HepG2 (cell line): ENCODE results near the gene ABCA2. TPM values are rescaled to one million over a fixed set of nuclear protein-coding genes. Genes with fewer than 3 reads are reported as not detected.

Source experiments
- ATAC-seq: fragments of 200-7000 bp; cut with Tn5 transposase; 3 replicates; pipeline ENCODE4 v1.9.1; 2020; ENCODE audit warnings: mild to moderate bottlenecking, moderate library complexity
- BruUV-seq: library from RNA; stranded (reverse); fragments of 400-500 nt; replicated peaks from 2 replicates; lab custom pipeline; 2021; lab: Mats Ljungman, UMichigan
- CTCF ChIA-PET: fragments of 300-600 bp; formaldehyde crosslinking; extraction: SDS; loops from one replicate; lab custom pipeline; 2021; ENCODE audit warnings: low total read pairs, inconsistent platforms, low intra/inter-chr PET ratio; lab: Yijun Ruan, JAX
- POLR2A ChIA-PET: fragments of 350-600 bp; sonication (Branson Sonifier 250); formaldehyde crosslinking; loops from one replicate; lab custom pipeline; 2020; ENCODE audit warnings: antibody characterized with exemption, inconsistent platforms; lab: Yijun Ruan, JAX
- DNase-seq: peaks from one replicate; pipeline ENCODE4 v3.0.0-alpha.2; 2015; ENCODE audit warnings: low spot score
- FAIRE-seq: peaks from 3 replicates; lab custom pipeline; 2011; peaks lifted over from hg19 to GRCh38; lab: Jason Lieb, UNC
- H2AFZ ChIP-seq: one replicate; pipeline ENCODE4 v1.6.1; 2011; ENCODE audit warnings: low read length, inconsistent platforms
- H3K27ac ChIP-seq: fragments of 300-600 bp; 3 replicates; pipeline ENCODE4 v1.8.0; 2011; ENCODE audit warnings: mixed run types, mild to moderate bottlenecking, mixed read lengths, low read length, inconsistent platforms; ENCODE audit not compliant: insufficient read depth; ENCODE audit errors: extremely low read length
- H3K27me3 ChIP-seq, 2 experiments: fragments of 200-600 bp in 1 of 2; 2 replicates in 1 of 2; 3 replicates in 1 of 2; pipeline versions ENCODE4 v1.6.0 to v1.8.0; 2011; ENCODE audit warnings: low read length in 2 of 2, mild to moderate bottlenecking in 2 of 2, moderate library complexity in 2 of 2, inconsistent platforms in 1 of 2; ENCODE audit not compliant: insufficient read depth in 2 of 2, control insufficient read depth in 1 of 2
- H3K36me3 ChIP-seq, 2 experiments: fragments of 200-600 bp in 1 of 2; replicated peaks in 1 of 2; 2 replicates in 1 of 2; 3 replicates in 1 of 2; pipeline versions ENCODE4 v1.5.1 to v1.8.0; 2011; ENCODE audit warnings: low read length in 2 of 2, inconsistent platforms in 1 of 2; ENCODE audit not compliant: insufficient read depth in 2 of 2, control insufficient read depth in 1 of 2
- H3K4me1 ChIP-seq: 2 replicates; pipeline ENCODE4 v1.5.1; 2012; ENCODE audit warnings: low read length, inconsistent platforms; ENCODE audit not compliant: insufficient read depth
- H3K4me2 ChIP-seq: 2 replicates; pipeline ENCODE4 v1.6.0; 2011; ENCODE audit warnings: low read depth, low read length, inconsistent platforms
- H3K4me3 ChIP-seq, 3 experiments: fragments of 200-600 bp in 1 of 3; sonication (generic), shearing (Covaris generic) in 1 of 3; replicated peaks in 1 of 3; 2 replicates each; pipeline ENCODE4 v1.5.1; 2011 to 2016; ENCODE audit warnings: low read length in 3 of 3, inconsistent platforms in 2 of 3, low read depth in 2 of 3, mild to moderate bottlenecking in 2 of 3, control low read depth in 1 of 3, mixed read lengths in 1 of 3; ENCODE audit not compliant: insufficient read depth in 1 of 3
- H3K79me2 ChIP-seq: one replicate; pipeline ENCODE4 v1.6.1; 2011; ENCODE audit warnings: low read length, inconsistent platforms; ENCODE audit not compliant: insufficient read depth
- H3K9ac ChIP-seq: 2 replicates; pipeline ENCODE4 v1.6.0; 2011; ENCODE audit warnings: mild to moderate bottlenecking, low read depth, low read length, inconsistent platforms; ENCODE audit not compliant: insufficient read depth
- H3K9me3 ChIP-seq: 2 replicates; pipeline ENCODE4 v1.5.1; 2012; ENCODE audit warnings: mild to moderate bottlenecking, low read length
- H4K20me1 ChIP-seq: 2 replicates; pipeline ENCODE4 v1.6.0; 2011; ENCODE audit warnings: inconsistent platforms, mild to moderate bottlenecking, low read length, moderate library complexity; ENCODE audit not compliant: insufficient read depth
- DR1 ChIP-seq: sonication (generic); formaldehyde crosslinking; IDR thresholded peaks from 2 replicates; pipeline ENCODE4 v1.8.0; 2021; ENCODE audit warnings: mild to moderate bottlenecking, missing genetic modification reagents, inconsistent platforms
- MIXL1 ChIP-seq: IDR thresholded peaks from 2 replicates; pipeline ENCODE4 v1.6.1; 2016
- MTF1 ChIP-seq: sonication (generic); formaldehyde crosslinking; IDR thresholded peaks from 2 replicates; pipeline ENCODE4 v1.5.0; 2020; ENCODE audit warnings: missing genetic modification reagents
- NCOR1 ChIP-seq: fragments of 200-600 bp; sonication (generic); IDR thresholded peaks from 2 replicates; pipeline ENCODE4 v1.7.0; 2017; ENCODE audit warnings: antibody characterized with exemption, low read length, borderline replicate concordance
- REPIN1 ChIP-seq: sonication (generic); formaldehyde crosslinking; IDR thresholded peaks from 2 replicates; pipeline ENCODE4 v1.8.0; 2022; ENCODE audit warnings: missing genetic modification reagents, low read depth, mild to moderate bottlenecking, borderline replicate concordance
- RFX3 ChIP-seq: IDR thresholded peaks from 2 replicates; pipeline ENCODE4 v1.6.1; 2016; ENCODE audit warnings: missing biosample characterization, missing genetic modification reagents
- YY1 ChIP-seq: IDR thresholded peaks from 2 replicates; pipeline ENCODE4 v1.6.1; 2011; ENCODE audit warnings: low read length, low read depth, moderate library complexity, mild to moderate bottlenecking; ENCODE audit not compliant: insufficient read depth, insufficient replicate concordance
- ZFY ChIP-seq: sonication (generic); formaldehyde crosslinking; IDR thresholded peaks from 2 replicates; pipeline ENCODE4 v1.4.0; 2020; ENCODE audit warnings: missing genetic modification reagents
- ZIK1 ChIP-seq: sonication (generic); formaldehyde crosslinking; IDR thresholded peaks from 2 replicates; pipeline ENCODE4 v1.5.0; 2020; ENCODE audit warnings: mild to moderate bottlenecking, low read depth, missing genetic modification reagents, borderline replicate concordance
- ZNF460 ChIP-seq: sonication (generic); formaldehyde crosslinking; IDR thresholded peaks from 2 replicates; pipeline ENCODE4 v1.5.1; 2020; ENCODE audit warnings: missing genetic modification reagents, mild to moderate bottlenecking, borderline replicate concordance
- ZNF557 ChIP-seq: sonication (generic); formaldehyde crosslinking; IDR thresholded peaks from 2 replicates; pipeline ENCODE4 v1.4.0; 2020; ENCODE audit warnings: missing genetic modification reagents
- ZNF709 ChIP-seq: sonication (generic); formaldehyde crosslinking; IDR thresholded peaks from 2 replicates; pipeline ENCODE4 v1.5.0; 2020; ENCODE audit warnings: mild to moderate bottlenecking, missing genetic modification reagents
- ZSCAN29 ChIP-seq: sonication (generic); formaldehyde crosslinking; conservative IDR thresholded peaks from 2 replicates; pipeline ENCODE4 v1.4.0; 2020; ENCODE audit warnings: mild to moderate bottlenecking, missing genetic modification reagents
- WGBS: methylation state at CpG from one replicate; pipeline ENCODE4 v1.1.6; 2017; ENCODE audit warnings: low lambda C conversion rate; 5-methylcytosine and 5-hydroxymethylcytosine counted together
- in situ Hi-C: cut with HindIII; loops from 2 replicates; pipeline ENCODE4 v1.10.0; 2017; ENCODE audit warnings: low pct_unique_long_range_greater_than_20kb; ENCODE audit not compliant: extremely low pct_ligation_motif_present
- intact Hi-C: fragments of 100-400 bp; cut with micrococcal nuclease; formaldehyde crosslinking; loops from one replicate; pipeline ENCODE4 v1.10.0; 2022; ENCODE audit not compliant: unreplicated experiment
- polyA plus RNA-seq, 8 experiments: library from polyadenylated mRNA; depleted of rRNA in 3 of 8; stranded (reverse) in 7 of 8; unstranded in 1 of 8; fragments of >200 nt; fragmentation: Illumina TruSeq in 4 of 8; extraction: Trizol in 4 of 8; gene quantifications; 2 replicates each; pipeline versions ENCODE4 v1.2.1 to v1.2.3, GENCODE V29; 2011 to 2016; ENCODE audit warnings: low read depth in 4 of 8, missing spikeins in 1 of 8, mixed read lengths in 1 of 8; ENCODE audit not compliant: insufficient read depth in 1 of 8
- total RNA-seq, 5 experiments: library from RNA; depleted of rRNA; stranded (reverse); fragments of >200 nt; fragmentation: Illumina TruSeq; extraction: Trizol; gene quantifications; 2 replicates each; pipeline ENCODE4 v1.2.3, GENCODE V29; 2016; ENCODE audit warnings: low read depth in 1 of 5
- TF ChIP-seq, protein P1 (sequence below): sonication (generic); formaldehyde crosslinking; IDR thresholded peaks from 2 replicates; pipeline ENCODE4 v1.9.0; 2021; ENCODE audit warnings: missing genetic modification reagents, mild to moderate bottlenecking, borderline replicate concordance
- TF ChIP-seq, protein P2 (sequence below): sonication (generic); formaldehyde crosslinking; IDR thresholded peaks from 2 replicates; pipeline ENCODE4 v1.9.0; 2022; ENCODE audit warnings: missing genetic modification reagents, mild to moderate bottlenecking, borderline replicate concordance
- TF ChIP-seq, protein P3 (sequence below): sonication (generic); formaldehyde crosslinking; IDR thresholded peaks from 2 replicates; pipeline ENCODE4 v1.4.0; 2020; ENCODE audit warnings: mild to moderate bottlenecking, missing genetic modification reagents
- TF ChIP-seq, protein P4 (sequence below): sonication (generic); formaldehyde crosslinking; IDR thresholded peaks from 2 replicates; pipeline ENCODE4 v1.8.0; 2022; ENCODE audit warnings: missing genetic modification reagents, mild to moderate bottlenecking, moderate library complexity, borderline replicate concordance
- TF ChIP-seq, protein P5 (sequence below): sonication (generic); formaldehyde crosslinking; IDR thresholded peaks from 2 replicates; pipeline ENCODE4 v1.4.0; 2020; ENCODE audit warnings: missing genetic modification reagents

The ABCA2 gene
- total and polyA plus RNA-seq, 2 of the 13 experiments (the other 11 are each of a cell fraction or from before 2014, with no cell fraction given), result 2.9 to 19.2 TPM

DNA sequence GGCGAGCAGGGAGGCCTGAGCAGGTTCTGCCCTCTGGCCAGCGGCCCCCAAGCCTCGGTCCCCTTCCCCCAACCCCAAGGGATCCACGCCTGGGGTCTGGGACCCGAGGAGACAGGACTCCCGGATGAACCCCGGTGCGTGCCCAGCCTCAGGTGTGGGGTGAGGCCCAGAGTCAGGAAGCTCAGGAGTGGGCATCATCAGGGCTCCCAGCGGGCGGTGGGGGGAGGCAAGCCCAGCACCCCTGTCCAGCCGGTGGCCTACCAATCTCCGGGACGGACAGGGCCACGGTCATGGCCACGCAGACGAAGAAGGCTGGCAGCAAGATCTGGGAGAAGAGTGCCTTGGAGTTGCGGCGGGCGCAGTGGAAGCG is 14.5 kb downstream of the ABCA2 start:
- H3K27ac ChIP-seq, result no peak overlapping the region
- BruUV-seq, result no TSS peak
- 80% methylated on average over 2 of the region's 20 CpGs for WGBS
- H3K27me3 ChIP-seq, result no peaks in the 10 kb centered on the region
- H2AFZ ChIP-seq, result no peak overlapping the region
- ATAC-seq, result no peak
- no peak overlapping the region for H3K4me3 ChIP-seq
- no peaks in the 10 kb centered on the region for H3K9me3 ChIP-seq
- no peak for DNase-seq
- CTCF ChIA-PET, result no interaction called here
- H4K20me1 ChIP-seq, result no peaks in the 10 kb centered on the region
- intact Hi-C loops, result no loop called here
- TF ChIP-seq, protein P1, sequence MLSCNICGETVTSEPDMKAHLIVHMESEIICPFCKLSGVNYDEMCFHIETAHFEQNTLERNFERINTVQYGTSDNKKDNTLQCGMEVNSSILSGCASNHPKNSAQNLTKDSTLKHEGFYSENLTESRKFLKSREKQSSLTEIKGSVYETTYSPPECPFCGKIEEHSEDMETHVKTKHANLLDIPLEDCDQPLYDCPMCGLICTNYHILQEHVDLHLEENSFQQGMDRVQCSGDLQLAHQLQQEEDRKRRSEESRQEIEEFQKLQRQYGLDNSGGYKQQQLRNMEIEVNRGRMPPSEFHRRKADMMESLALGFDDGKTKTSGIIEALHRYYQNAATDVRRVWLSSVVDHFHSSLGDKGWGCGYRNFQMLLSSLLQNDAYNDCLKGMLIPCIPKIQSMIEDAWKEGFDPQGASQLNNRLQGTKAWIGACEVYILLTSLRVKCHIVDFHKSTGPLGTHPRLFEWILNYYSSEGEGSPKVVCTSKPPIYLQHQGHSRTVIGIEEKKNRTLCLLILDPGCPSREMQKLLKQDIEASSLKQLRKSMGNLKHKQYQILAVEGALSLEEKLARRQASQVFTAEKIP (CRISPR knock-in tag), result no peak
- TF ChIP-seq ZSCAN29 (CRISPR knock-in tag), result no peak
- no peak for TF ChIP-seq DR1 (CRISPR knock-in tag)
- TF ChIP-seq, protein P2, sequence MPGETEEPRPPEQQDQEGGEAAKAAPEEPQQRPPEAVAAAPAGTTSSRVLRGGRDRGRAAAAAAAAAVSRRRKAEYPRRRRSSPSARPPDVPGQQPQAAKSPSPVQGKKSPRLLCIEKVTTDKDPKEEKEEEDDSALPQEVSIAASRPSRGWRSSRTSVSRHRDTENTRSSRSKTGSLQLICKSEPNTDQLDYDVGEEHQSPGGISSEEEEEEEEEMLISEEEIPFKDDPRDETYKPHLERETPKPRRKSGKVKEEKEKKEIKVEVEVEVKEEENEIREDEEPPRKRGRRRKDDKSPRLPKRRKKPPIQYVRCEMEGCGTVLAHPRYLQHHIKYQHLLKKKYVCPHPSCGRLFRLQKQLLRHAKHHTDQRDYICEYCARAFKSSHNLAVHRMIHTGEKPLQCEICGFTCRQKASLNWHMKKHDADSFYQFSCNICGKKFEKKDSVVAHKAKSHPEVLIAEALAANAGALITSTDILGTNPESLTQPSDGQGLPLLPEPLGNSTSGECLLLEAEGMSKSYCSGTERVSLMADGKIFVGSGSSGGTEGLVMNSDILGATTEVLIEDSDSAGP (CRISPR knock-in tag), result no peak
- no peak for TF ChIP-seq ZNF709 (CRISPR knock-in tag)
- no peak for TF ChIP-seq ZNF557 (CRISPR knock-in tag)
- TF ChIP-seq, protein P3, sequence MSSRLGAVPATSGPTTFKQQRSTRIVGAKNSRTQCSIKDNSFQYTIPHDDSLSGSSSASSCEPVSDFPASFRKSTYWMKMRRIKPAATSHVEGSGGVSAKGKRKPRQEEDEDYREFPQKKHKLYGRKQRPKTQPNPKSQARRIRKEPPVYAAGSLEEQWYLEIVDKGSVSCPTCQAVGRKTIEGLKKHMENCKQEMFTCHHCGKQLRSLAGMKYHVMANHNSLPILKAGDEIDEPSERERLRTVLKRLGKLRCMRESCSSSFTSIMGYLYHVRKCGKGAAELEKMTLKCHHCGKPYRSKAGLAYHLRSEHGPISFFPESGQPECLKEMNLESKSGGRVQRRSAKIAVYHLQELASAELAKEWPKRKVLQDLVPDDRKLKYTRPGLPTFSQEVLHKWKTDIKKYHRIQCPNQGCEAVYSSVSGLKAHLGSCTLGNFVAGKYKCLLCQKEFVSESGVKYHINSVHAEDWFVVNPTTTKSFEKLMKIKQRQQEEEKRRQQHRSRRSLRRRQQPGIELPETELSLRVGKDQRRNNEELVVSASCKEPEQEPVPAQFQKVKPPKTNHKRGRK, result no peak
- no peak for TF ChIP-seq REPIN1
- TF ChIP-seq NCOR1, result no peak
- TF ChIP-seq MIXL1, result no peak
- TF ChIP-seq, protein P4, sequence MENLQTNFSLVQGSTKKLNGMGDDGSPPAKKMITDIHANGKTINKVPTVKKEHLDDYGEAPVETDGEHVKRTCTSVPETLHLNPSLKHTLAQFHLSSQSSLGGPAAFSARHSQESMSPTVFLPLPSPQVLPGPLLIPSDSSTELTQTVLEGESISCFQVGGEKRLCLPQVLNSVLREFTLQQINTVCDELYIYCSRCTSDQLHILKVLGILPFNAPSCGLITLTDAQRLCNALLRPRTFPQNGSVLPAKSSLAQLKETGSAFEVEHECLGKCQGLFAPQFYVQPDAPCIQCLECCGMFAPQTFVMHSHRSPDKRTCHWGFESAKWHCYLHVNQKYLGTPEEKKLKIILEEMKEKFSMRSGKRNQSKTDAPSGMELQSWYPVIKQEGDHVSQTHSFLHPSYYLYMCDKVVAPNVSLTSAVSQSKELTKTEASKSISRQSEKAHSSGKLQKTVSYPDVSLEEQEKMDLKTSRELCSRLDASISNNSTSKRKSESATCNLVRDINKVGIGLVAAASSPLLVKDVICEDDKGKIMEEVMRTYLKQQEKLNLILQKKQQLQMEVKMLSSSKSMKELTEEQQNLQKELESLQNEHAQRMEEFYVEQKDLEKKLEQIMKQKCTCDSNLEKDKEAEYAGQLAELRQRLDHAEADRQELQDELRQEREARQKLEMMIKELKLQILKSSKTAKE (CRISPR knock-in tag), result no peak
- TF ChIP-seq ZFY (CRISPR knock-in tag), result no peak
- TF ChIP-seq ZNF460, result no peak
- TF ChIP-seq, protein P5, sequence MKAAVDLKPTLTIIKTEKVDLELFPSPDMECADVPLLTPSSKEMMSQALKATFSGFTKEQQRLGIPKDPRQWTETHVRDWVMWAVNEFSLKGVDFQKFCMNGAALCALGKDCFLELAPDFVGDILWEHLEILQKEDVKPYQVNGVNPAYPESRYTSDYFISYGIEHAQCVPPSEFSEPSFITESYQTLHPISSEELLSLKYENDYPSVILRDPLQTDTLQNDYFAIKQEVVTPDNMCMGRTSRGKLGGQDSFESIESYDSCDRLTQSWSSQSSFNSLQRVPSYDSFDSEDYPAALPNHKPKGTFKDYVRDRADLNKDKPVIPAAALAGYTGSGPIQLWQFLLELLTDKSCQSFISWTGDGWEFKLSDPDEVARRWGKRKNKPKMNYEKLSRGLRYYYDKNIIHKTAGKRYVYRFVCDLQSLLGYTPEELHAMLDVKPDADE (CRISPR knock-in tag), result no peak
- no peak for TF ChIP-seq RFX3 (CRISPR knock-in tag)
- TF ChIP-seq ZIK1 (CRISPR knock-in tag), result no peak
- TF ChIP-seq YY1, result no peak
- no peak for TF ChIP-seq MTF1 (CRISPR knock-in tag)
- POLR2A ChIA-PET, result no interaction called here
- no peak overlapping the region for H3K4me2 ChIP-seq
- H3K79me2 ChIP-seq, result no peaks in the 10 kb centered on the region
- peaks cover 1 to 2% of the 10 kb centered on the region in 2 experiments; a peak in 1 of 5 replicates for H3K36me3 ChIP-seq
- in situ Hi-C loops, result no loop called here
- no peak for FAIRE-seq
- no peak overlapping the region for H3K9ac ChIP-seq
- H3K4me1 ChIP-seq, result no peaks in the 10 kb centered on the region
